H9 (cell line): Measurements from ENCODE around the gene C22orf23. TPM values are rescaled to one million over a fixed set of nuclear protein-coding genes. Genes with fewer than 3 reads are reported as not detected.
A peak's percentile ranks its signal among the peaks of the same experiment; 100 is the strongest.

Source experiments
- DNase-seq: peaks from one replicate; pipeline ENCODE4 v3.0.0-alpha.2; 2017
- H2AFZ ChIP-seq: one replicate; pipeline ENCODE4 v1.6.1; 2013; ENCODE audit warnings: mild to moderate bottlenecking, low read length, control low read depth, moderate library complexity
- H2AK5ac ChIP-seq: 2 replicates; pipeline ENCODE4 v1.6.1; 2013; ENCODE audit warnings: low read length, control low read depth, mixed read lengths; ENCODE audit not compliant: insufficient read length
- H2BK120ac ChIP-seq: one replicate; pipeline ENCODE4 v1.6.1; 2013; ENCODE audit warnings: low read depth, mild to moderate bottlenecking, low read length, control low read depth, inconsistent platforms; ENCODE audit not compliant: poor library complexity, severe bottlenecking
- H2BK12ac ChIP-seq: 2 replicates; pipeline ENCODE4 v1.6.1; 2013; ENCODE audit warnings: low read length, control low read depth, mixed read lengths, low read depth; ENCODE audit not compliant: insufficient read length
- H2BK15ac ChIP-seq: 2 replicates; pipeline ENCODE4 v1.6.1; 2013; ENCODE audit warnings: low read depth, low read length, control low read depth
- H2BK20ac ChIP-seq: one replicate; pipeline ENCODE4 v1.6.1; 2013; ENCODE audit warnings: low read depth, mild to moderate bottlenecking, low read length, control low read depth, inconsistent platforms; ENCODE audit not compliant: poor library complexity, severe bottlenecking
- H2BK5ac ChIP-seq: 2 replicates; pipeline ENCODE4 v1.6.1; 2013; ENCODE audit warnings: low read length, control low read depth, mixed read lengths; ENCODE audit not compliant: insufficient read length
- H3K14ac ChIP-seq: 2 replicates; pipeline ENCODE4 v1.6.1; 2013; ENCODE audit warnings: low read length, control low read depth; ENCODE audit not compliant: insufficient read depth
- H3K18ac ChIP-seq: 2 replicates; pipeline ENCODE4 v1.6.1; 2013; ENCODE audit warnings: low read depth, mild to moderate bottlenecking, mixed read lengths, low read length, control low read depth; ENCODE audit not compliant: insufficient read length
- H3K23ac ChIP-seq: 2 replicates; pipeline ENCODE4 v1.6.1; 2013; ENCODE audit warnings: low read length, control low read depth, mixed read lengths, low read depth; ENCODE audit not compliant: insufficient read length
- H3K23me2 ChIP-seq: 2 replicates; pipeline ENCODE4 v1.6.1; 2013; ENCODE audit warnings: low read depth, mild to moderate bottlenecking, mixed read lengths, low read length, control low read depth; ENCODE audit not compliant: insufficient read length, poor library complexity, severe bottlenecking
- H3K27ac ChIP-seq: 2 replicates; pipeline ENCODE4 v1.5.1; 2013; ENCODE audit warnings: low read length, control low read depth, mixed read lengths, low read depth; ENCODE audit not compliant: insufficient read length
- H3K27me3 ChIP-seq: 2 replicates; pipeline ENCODE4 v1.6.1; 2013; ENCODE audit warnings: low read length, control low read depth, inconsistent platforms; ENCODE audit not compliant: insufficient read depth
- H3K4ac ChIP-seq: 2 replicates; pipeline ENCODE4 v1.6.1; 2013; ENCODE audit warnings: low read depth, mild to moderate bottlenecking, control low read depth, inconsistent platforms, low read length, moderate library complexity
- H3K4me1 ChIP-seq: 2 replicates; pipeline ENCODE4 v1.6.1; 2013; ENCODE audit warnings: low read length, control low read depth, inconsistent platforms; ENCODE audit not compliant: insufficient read depth
- H3K4me2 ChIP-seq: 2 replicates; pipeline ENCODE4 v1.6.1; 2013; ENCODE audit warnings: low read length, control low read depth, mixed read lengths; ENCODE audit not compliant: insufficient read length, insufficient read depth
- H3K56ac ChIP-seq: 2 replicates; pipeline ENCODE4 v1.6.1; 2013; ENCODE audit warnings: low read depth, mild to moderate bottlenecking, mixed read lengths, low read length, control low read depth; ENCODE audit not compliant: insufficient read length
- H3K79me1 ChIP-seq: 2 replicates; pipeline ENCODE4 v1.6.1; 2013; ENCODE audit warnings: low read depth, mild to moderate bottlenecking, moderate library complexity, low read length, control low read depth, inconsistent platforms; ENCODE audit not compliant: insufficient read depth, poor library complexity, severe bottlenecking
- H3K79me2 ChIP-seq: 2 replicates; pipeline ENCODE4 v1.6.1; 2013; ENCODE audit warnings: low read length, control low read depth, inconsistent platforms; ENCODE audit not compliant: insufficient read depth
- H3K9ac ChIP-seq: 2 replicates; pipeline ENCODE4 v1.6.1; 2013; ENCODE audit warnings: low read length, control low read depth, mixed read lengths; ENCODE audit not compliant: insufficient read length; ENCODE audit errors: extremely low read depth
- H3K9me3 ChIP-seq: one replicate; pipeline ENCODE4 v1.6.1; 2013; ENCODE audit warnings: low read depth, low read length, inconsistent platforms; ENCODE audit not compliant: control insufficient read depth
- H3T11ph ChIP-seq: one replicate; pipeline ENCODE4 v1.6.1; 2013; ENCODE audit warnings: mild to moderate bottlenecking, low read length, control low read depth, inconsistent platforms
- H4K20me1 ChIP-seq: one replicate; pipeline ENCODE4 v1.6.1; 2013; ENCODE audit not compliant: control insufficient read depth, insufficient read length, insufficient read depth
- H4K5ac ChIP-seq: 2 replicates; pipeline ENCODE4 v1.6.1; 2013; ENCODE audit warnings: low read depth, mild to moderate bottlenecking, mixed read lengths, low read length, control low read depth; ENCODE audit not compliant: insufficient read length
- H4K8ac ChIP-seq: replicated peaks from 2 replicates; pipeline ENCODE4 v1.6.1; 2013; ENCODE audit warnings: low read length, control low read depth, mixed read lengths, low read depth; ENCODE audit not compliant: insufficient read length
- H4K91ac ChIP-seq: 2 replicates; pipeline ENCODE4 v1.6.1; 2013; ENCODE audit warnings: low read depth, mild to moderate bottlenecking, moderate library complexity, mixed read lengths, low read length, control low read depth; ENCODE audit not compliant: insufficient read length
- H3K27ac Mint-ChIP-seq, 3 experiments: 2 replicates in 2 of 3; 3 replicates in 1 of 3; pipeline ENCODE4 v1.8.0; 2020 to 2021; ENCODE audit warnings: mixed read lengths in 3 of 3, mild to moderate bottlenecking in 1 of 3, moderate library complexity in 1 of 3
- H3K27me3 Mint-ChIP-seq: 2 replicates; pipeline ENCODE4 v1.8.0; 2021; ENCODE audit warnings: low read depth, mild to moderate bottlenecking, moderate library complexity, mixed read lengths
- H3K36me3 Mint-ChIP-seq, 3 experiments: 2 replicates in 2 of 3; 3 replicates in 1 of 3; pipeline ENCODE4 v1.8.0; 2020 to 2021; ENCODE audit warnings: low read depth in 3 of 3, mixed read lengths in 3 of 3; ENCODE audit not compliant: insufficient read depth in 1 of 3
- H3K4me1 Mint-ChIP-seq, 2 experiments: 2 replicates each; pipeline ENCODE4 v1.8.0; 2020; ENCODE audit warnings: mixed read lengths in 2 of 2
- H3K4me3 Mint-ChIP-seq, 2 experiments: 2 replicates in 1 of 2; 3 replicates in 1 of 2; pipeline ENCODE4 v1.8.0; 2020 to 2021; ENCODE audit warnings: mild to moderate bottlenecking in 2 of 2, mixed read lengths in 2 of 2, moderate library complexity in 1 of 2
- H3K9me3 Mint-ChIP-seq, 2 experiments: 2 replicates in 1 of 2; 3 replicates in 1 of 2; pipeline ENCODE4 v1.8.0; 2020; ENCODE audit warnings: mild to moderate bottlenecking in 2 of 2, mixed read lengths in 2 of 2, moderate library complexity in 1 of 2
- WGBS: extraction: QIAGEN DNeasy Blood & Tissue Kit; methylation state at CpG from one replicate; pipeline ENCODE4 v1.1.7; 2013; ENCODE audit warnings: missing lambda C conversion rate, low lambda C conversion rate, mixed read lengths; ENCODE audit not compliant: insufficient read length; ENCODE audit errors: extremely low coverage; 5-methylcytosine and 5-hydroxymethylcytosine counted together
- total RNA-seq: library from RNA; stranded (reverse); gene quantifications from 2 replicates; pipeline ENCODE4 v1.2.1, GENCODE V29; 2021
- TF ChIP-seq, protein P1 (sequence below): fragments of 200-600 bp; sonication (generic); conservative IDR thresholded peaks from 3 replicates; pipeline ENCODE4 v1.8.0; 2021; ENCODE audit warnings: antibody characterized with exemption, mild to moderate bottlenecking

C22orf23 gene
- total RNA-seq, 1 experiment from 2014 or later, result 0.57 TPM

DNA sequence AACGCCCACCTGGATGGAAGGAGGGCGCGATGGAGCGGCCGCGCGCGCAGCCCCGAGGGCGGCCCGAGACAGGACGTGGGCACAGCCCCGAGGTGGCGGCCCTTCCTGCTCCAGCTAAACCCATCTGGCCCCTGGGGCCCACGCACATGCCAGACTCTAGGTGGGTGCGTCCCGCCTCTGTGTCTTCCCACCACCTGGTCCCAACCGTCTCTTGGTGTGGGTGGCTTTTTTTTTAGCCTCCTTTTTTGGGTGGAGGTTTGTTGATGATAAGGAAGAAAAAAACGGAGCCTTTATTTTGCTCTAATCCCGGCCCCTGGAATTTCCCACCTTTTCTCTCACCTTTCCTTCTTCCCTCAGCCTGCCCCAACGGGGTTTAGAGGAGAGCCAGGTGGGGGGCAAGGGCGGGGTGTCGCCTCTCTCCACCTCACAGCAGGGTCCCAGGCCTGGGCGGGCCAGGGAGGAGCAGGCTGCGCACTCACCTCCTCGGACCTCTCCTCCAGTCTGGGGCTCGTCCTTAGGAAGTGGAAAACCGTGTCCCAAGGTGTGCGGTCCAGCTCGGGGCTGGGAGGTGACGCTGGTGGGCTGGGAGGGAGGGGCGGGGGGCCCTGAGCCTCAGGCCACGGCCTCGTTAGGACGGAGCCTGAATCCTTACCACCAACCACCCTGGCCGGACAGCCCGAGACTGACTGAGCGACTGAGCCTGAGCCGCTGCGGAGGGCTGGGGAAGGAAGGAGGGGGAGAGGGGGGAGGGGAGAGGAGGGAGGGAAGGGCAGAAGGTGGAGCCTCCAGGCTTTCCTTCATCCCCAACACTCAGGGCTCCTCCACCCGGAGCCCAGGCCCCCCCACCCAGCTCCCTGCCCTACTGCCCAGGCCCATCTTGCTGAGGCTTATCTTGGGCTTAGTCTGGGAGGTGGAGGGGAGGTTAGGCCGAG is 30.7 kb upstream of the C22orf23 start, which contains the start of gene SOX10:
TSS of gene SOX10 (minus strand) at position 696 of the 932 bp plus-strand sequence. CDS start 771 bp downstream, outside the sequence.
- Histone ChIP-seq H2BK12ac (no peak within 1 kb of the TSS), H3T11ph (no peak within 1 kb of the TSS), H2BK5ac (no peak within 1 kb of the TSS), H3K79me1 (no peaks in the 10 kb centered on the region), H4K8ac (no peak within 1 kb of the TSS), H3K9ac (peak within 1 kb of the TSS; percentile 6), H3K23ac (no peak within 1 kb of the TSS), H3K9me3 (no peaks in the 10 kb centered on the region), H3K4ac (no peak within 1 kb of the TSS), H3K18ac (peak within 1 kb of the TSS; percentile 57), H4K91ac (no peak within 1 kb of the TSS), H2BK20ac (no peak within 1 kb of the TSS), H2BK15ac (no peak within 1 kb of the TSS), H2AFZ (no peak within 1 kb of the TSS), H3K27ac (no peak within 1 kb of the TSS), H2BK120ac (no peak within 1 kb of the TSS), H2AK5ac (no peak within 1 kb of the TSS), H4K5ac (no peak within 1 kb of the TSS), H3K56ac (no peak within 1 kb of the TSS), H3K4me2 (peak within 1 kb of the TSS; percentile 53), H3K14ac (no peak within 1 kb of the TSS; the same call in 1 of the 2 replicates), H3K23me2 (peaks cover 12% of the 10 kb centered on the region), H3K79me2 (no peaks in the 10 kb centered on the region), H3K4me1 (no peaks in the 10 kb centered on the region), H4K20me1 (peaks cover 5% of the 10 kb centered on the region), H3K27me3 (peaks cover 1% of the 10 kb centered on the region; the same call in 1 of the 2 replicates)
- peak within 1 kb of the TSS in 1 of 3 experiments; percentile 79; a peak in 1 of 7 replicates for H3K27ac Mint-ChIP-seq
- WGBS, result no CpG with 5 or more reads among the region's 42 CpGs
- peak within 1 kb of the TSS; percentile 60 to 76 for H3K4me3 Mint-ChIP-seq
- H3K9me3 Mint-ChIP-seq, result no peaks in the 10 kb centered on the region
- TF ChIP-seq, protein P1, sequence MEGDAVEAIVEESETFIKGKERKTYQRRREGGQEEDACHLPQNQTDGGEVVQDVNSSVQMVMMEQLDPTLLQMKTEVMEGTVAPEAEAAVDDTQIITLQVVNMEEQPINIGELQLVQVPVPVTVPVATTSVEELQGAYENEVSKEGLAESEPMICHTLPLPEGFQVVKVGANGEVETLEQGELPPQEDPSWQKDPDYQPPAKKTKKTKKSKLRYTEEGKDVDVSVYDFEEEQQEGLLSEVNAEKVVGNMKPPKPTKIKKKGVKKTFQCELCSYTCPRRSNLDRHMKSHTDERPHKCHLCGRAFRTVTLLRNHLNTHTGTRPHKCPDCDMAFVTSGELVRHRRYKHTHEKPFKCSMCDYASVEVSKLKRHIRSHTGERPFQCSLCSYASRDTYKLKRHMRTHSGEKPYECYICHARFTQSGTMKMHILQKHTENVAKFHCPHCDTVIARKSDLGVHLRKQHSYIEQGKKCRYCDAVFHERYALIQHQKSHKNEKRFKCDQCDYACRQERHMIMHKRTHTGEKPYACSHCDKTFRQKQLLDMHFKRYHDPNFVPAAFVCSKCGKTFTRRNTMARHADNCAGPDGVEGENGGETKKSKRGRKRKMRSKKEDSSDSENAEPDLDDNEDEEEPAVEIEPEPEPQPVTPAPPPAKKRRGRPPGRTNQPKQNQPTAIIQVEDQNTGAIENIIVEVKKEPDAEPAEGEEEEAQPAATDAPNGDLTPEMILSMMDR, result no peak
- H3K4me1 Mint-ChIP-seq, result peaks cover 27 to 44% of the 10 kb centered on the region in 2 experiments
- peak; percentile 73 for DNase-seq
- no peaks in the 10 kb centered on the region; a peak in 3 of 7 replicates for H3K36me3 Mint-ChIP-seq
- H3K27me3 Mint-ChIP-seq, result peaks cover 39% of the 10 kb centered on the region
